Left ventricle myocardium inferior (tissue), 1 donor: ENCODE measurements around the gene TTYH3. TPM values are rescaled to one million over a fixed set of nuclear protein-coding genes. Genes with fewer than 3 reads are reported as not detected.

Experiments
- DNase-seq: peaks from one replicate; pipeline ENCODE4 v3.0.0-alpha.2; 2020
- H3K27ac ChIP-seq: fragments of 200-600 bp; replicated peaks from 2 replicates; pipeline ENCODE4 v1.8.0; 2021
- H3K27me3 ChIP-seq: fragments of 200-600 bp; 2 replicates; pipeline ENCODE4 v1.8.0; 2021; ENCODE audit warnings: low read depth
- H3K36me3 ChIP-seq: fragments of 200-600 bp; 2 replicates; pipeline ENCODE4 v1.8.0; 2021
- H3K4me1 ChIP-seq: fragments of 200-600 bp; 2 replicates; pipeline ENCODE4 v1.8.0; 2021
- H3K4me3 ChIP-seq: fragments of 200-600 bp; 2 replicates; pipeline ENCODE4 v1.8.0; 2021; ENCODE audit warnings: mild to moderate bottlenecking, moderate library complexity
- H3K9me3 ChIP-seq: fragments of 200-600 bp; replicated peaks from 2 replicates; pipeline ENCODE4 v1.8.0; 2021
- intact Hi-C: fragments of 100-400 bp; cut with micrococcal nuclease; formaldehyde crosslinking; loops from one replicate; pipeline ENCODE4 v1.11.0; 2022
- total RNA-seq: library from RNA; stranded (reverse); fragmentation: NEBNext Ultra II Directional; extraction: Animal tissue kit (Norgen Biotek cat#: 25700); gene quantifications from one replicate; pipeline ENCODE4 v1.2.1, GENCODE V29; 2021
- TF ChIP-seq, protein P1 (sequence below): fragments of 200-600 bp; IDR thresholded peaks from 2 replicates; pipeline ENCODE4 v1.8.0; 2021; ENCODE audit warnings: antibody characterized with exemption, mild to moderate bottlenecking, borderline replicate concordance
- donor health status: DM: no; HTN: yes; CAD: no; lungs with severe emphysema.

The TTYH3 gene
- total RNA-seq, 1 donor from 2014 or later = 10.9 TPM

DNA sequence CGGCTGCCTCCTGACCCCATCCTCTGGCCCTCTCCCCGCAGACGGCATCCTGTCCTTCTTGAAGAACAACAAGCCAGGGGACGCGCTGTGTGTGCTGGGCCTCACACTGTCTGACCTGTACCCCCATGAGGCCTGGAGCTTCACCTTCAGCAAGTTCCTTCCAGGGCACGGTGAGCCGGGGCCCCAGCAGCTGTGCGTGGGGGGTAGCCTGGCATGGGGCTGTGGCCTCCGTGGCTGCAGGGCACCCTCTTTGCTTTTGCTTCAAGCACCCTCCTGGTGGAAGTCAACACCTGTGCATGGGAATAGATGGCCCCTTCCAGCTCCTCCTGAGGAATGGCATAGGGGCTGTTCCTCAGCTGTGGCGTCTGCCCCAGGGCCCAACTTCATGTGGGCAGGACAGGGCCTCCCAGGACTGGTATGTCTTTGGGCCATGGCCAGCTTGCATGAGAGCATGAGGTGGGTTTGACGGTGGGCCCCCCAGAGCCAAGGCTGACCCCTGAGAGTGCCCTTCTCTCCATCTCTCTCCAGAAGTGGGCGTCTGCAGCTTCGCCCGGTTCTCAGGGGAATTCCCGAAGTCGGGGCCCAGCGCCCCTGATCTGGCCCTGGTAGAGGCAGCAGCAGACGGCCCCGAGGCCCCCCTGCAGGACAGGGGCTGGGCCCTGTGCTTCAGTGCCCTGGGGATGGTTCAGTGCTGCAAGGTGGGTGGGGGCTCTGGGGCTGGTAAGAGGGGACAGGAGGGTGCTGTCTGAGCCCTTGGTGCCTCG is 76.9 kb downstream of the TTYH3 start:
- TF ChIP-seq, protein P1, sequence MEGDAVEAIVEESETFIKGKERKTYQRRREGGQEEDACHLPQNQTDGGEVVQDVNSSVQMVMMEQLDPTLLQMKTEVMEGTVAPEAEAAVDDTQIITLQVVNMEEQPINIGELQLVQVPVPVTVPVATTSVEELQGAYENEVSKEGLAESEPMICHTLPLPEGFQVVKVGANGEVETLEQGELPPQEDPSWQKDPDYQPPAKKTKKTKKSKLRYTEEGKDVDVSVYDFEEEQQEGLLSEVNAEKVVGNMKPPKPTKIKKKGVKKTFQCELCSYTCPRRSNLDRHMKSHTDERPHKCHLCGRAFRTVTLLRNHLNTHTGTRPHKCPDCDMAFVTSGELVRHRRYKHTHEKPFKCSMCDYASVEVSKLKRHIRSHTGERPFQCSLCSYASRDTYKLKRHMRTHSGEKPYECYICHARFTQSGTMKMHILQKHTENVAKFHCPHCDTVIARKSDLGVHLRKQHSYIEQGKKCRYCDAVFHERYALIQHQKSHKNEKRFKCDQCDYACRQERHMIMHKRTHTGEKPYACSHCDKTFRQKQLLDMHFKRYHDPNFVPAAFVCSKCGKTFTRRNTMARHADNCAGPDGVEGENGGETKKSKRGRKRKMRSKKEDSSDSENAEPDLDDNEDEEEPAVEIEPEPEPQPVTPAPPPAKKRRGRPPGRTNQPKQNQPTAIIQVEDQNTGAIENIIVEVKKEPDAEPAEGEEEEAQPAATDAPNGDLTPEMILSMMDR = no peak

DNA sequence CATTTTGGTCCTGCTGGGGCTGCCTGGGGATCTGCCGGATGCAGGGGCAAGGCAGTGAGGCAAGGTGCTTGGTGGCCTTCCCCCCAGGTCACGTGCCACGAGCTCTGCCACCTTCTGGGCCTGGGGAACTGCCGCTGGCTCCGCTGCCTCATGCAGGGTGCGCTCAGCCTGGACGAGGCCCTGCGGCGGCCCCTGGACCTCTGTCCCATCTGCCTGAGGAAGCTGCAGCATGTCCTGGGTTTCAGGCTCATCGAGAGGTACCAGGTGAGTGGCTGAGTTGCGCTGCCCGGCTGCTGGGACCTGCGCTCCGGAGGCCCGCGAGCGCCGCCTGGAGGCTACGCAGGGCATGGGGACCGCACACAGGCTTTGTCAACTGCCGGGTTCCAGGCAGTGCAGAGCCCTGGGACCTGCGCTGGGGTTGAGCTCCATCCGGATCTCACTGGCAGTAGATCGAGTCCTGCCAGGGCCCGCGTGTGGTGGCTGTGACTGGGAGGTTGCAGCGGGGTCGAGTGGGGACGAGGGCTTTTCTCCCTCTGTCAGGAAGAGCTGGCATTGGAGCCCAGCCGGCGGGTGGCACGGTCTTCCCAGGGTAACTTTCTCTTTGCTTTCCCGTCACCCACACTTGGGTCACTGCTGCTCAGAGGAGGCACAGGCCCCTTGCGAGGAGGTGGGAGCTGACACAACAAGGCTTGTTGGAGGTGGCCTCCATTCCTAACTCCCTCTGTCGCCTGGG is 77.9 kb downstream of the TTYH3 start:
- no peaks in the 10 kb centered on the region for H3K27me3 ChIP-seq
- intact Hi-C loops = no loop called here
- TF ChIP-seq, protein P1 = peak; percentile 90
- no peak overlapping the region for H3K27ac ChIP-seq
- H3K36me3 ChIP-seq = peaks cover 3% of the 10 kb centered on the region
- peak overlapping the region; percentile 28 for H3K4me3 ChIP-seq
- H3K4me1 ChIP-seq = peaks cover 37% of the 10 kb centered on the region
- peak; percentile 57 for DNase-seq
- no peaks in the 10 kb centered on the region for H3K9me3 ChIP-seq

More for the DNA sequence above, 76.9 kb downstream of the TTYH3 start:
- H3K36me3 ChIP-seq = no peaks in the 10 kb centered on the region
- peaks cover 29% of the 10 kb centered on the region for H3K4me1 ChIP-seq
- no peak overlapping the region for H3K27ac ChIP-seq
- intact Hi-C loops = no loop called here
- H3K4me3 ChIP-seq = no peak overlapping the region
- H3K27me3 ChIP-seq = no peaks in the 10 kb centered on the region
- no peaks in the 10 kb centered on the region for H3K9me3 ChIP-seq
- no peak for DNase-seq

DNA sequence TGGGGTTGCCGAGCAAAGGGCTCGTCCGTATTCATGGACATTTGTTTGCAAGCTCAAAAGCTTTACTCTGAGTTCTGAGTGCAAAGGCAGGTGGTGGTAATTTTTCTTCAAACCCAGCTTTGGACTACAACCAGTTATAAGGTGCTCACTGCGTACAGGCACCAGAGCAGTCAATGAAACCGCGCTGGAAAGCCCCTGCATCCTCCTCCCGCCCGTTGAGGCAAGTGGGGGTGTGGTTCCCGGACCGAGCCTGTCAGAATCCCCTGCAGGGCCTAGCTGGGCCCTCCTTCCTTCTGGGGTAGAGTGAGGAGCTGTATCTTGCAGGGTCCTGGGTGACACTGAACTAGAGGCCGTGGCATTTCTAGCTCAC is 78.5 kb downstream of the TTYH3 start:
- no peaks in the 10 kb centered on the region for H3K9me3 ChIP-seq
- no peak overlapping the region for H3K27ac ChIP-seq
- no peak for DNase-seq
- intact Hi-C loops = no loop called here
- peaks cover 3% of the 10 kb centered on the region for H3K36me3 ChIP-seq
- no peak overlapping the region for H3K4me3 ChIP-seq
- no peaks in the 10 kb centered on the region for H3K27me3 ChIP-seq
- TF ChIP-seq, protein P1 = no peak
- H3K4me1 ChIP-seq = peaks cover 42% of the 10 kb centered on the region

DNA sequence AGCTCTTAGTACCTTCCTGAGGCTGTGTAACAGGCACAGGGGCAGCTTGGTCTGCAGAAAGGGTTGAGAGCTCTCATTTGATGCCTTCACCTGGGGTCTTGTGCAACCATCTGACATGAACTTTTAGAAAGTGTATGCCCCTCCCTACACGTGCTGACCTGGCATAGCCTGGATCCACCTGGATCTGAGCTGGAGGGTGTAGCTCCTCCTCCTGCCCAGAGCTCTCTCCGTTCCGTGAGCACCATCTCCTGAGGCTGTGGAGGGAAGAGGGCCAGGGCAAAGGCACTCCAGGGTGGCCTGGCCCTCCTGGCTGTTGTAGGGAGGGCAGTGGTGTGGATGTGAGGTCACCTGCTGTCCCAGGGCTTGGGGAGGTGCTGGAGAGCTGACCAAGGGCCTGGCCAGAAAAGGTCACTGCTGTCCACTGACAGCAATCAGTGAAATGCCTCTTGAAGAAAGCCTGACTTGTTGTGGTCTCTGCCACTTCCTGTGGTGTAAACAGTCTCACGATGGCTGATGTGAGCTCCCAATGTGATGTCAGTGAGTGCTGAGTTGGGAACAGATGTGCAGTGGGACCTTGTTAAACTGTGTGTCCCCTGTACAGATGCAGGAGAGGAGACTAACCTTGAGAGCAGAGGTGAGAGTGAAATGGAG is 79.2 kb downstream of the TTYH3 start:
- intact Hi-C loops = no loop called here
- Histone ChIP-seq H3K4me1 (peaks cover 50% of the 10 kb centered on the region), H3K9me3 (no peaks in the 10 kb centered on the region), H3K27me3 (no peaks in the 10 kb centered on the region), H3K4me3 (no peak overlapping the region), H3K36me3 (peaks cover 3% of the 10 kb centered on the region), H3K27ac (no peak overlapping the region)
- TF ChIP-seq, protein P1 = no peak
- no peak for DNase-seq

DNA sequence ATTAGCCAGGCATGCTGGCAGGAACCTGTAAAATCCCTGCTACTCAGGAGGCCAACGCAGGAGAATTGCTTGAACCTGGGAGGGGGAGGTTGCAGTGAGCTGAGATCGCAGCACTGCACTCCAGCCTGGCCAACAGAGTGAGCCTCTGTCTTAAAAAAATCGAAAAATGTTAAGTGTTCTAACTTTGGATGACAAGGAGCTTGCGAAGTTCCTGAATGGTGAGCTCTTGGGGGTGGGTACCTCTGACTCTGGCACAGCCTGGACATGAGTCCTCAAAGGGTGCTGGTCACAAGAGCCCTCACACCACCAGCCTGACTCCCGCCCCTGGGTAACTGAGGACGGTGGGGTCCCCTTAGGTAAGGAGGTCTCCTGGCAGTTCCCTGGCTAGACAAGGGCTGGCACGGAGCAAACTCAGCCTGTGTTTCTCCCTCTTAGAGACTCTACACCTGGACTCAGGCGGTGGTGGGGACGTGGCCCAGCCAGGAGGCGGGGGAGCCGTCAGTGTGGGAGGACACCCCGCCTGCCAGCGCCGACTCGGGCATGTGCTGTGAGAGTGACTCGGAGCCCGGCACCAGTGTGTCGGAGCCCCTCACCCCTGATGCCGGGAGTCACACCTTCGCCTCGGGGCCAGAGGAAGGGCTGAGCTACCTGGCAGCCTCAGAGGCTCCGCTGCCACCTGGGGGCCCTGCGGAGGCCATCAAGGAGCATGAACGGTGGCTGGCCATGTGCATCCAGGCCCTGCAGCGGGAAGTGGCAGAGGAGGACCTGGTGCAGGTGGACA is 80.3 kb downstream of the TTYH3 start:
- Histone ChIP-seq H3K36me3 (peaks cover 3% of the 10 kb centered on the region), H3K27ac (no peak overlapping the region), H3K4me1 (peaks cover 60% of the 10 kb centered on the region), H3K27me3 (no peaks in the 10 kb centered on the region), H3K9me3 (no peaks in the 10 kb centered on the region), H3K4me3 (no peak overlapping the region)
- TF ChIP-seq, protein P1 = no peak
- intact Hi-C loops = no loop called here
- DNase-seq = no peak
